ENCODE data around the gene SPATS2L.

GRCh38 chr2:200379481-200380090, 73.1 kb downstream of the SPATS2L start:
- TF ChIP-seq CTCF (IDR thresholded peaks at IDR 0.05; ENCODE audit: low read length), result no peak
- TF ChIP-seq EZH2phosphoT487 (IDR thresholded peaks at IDR 0.05; ENCODE audit: low read length), result no peak

All from MM.1S (cell line).